Stimulated activated naive CD8-positive, alpha-beta T cell treated with anti-CD3 and anti-CD28 coated beads, Interleukin-15, amount 100 ng/mL, for 72 hours (primary cell): Measurements from ENCODE around the gene ARHGAP40.
A peak's percentile ranks its signal among the peaks of the same experiment; 100 is the strongest.

Experiments
- ATAC-seq: fragments of 150-1000 bp; cut with Tn5 transposase; 2 replicates; pipeline ENCODE4 v1.10.0; 2021; ENCODE audit warnings: mild to moderate bottlenecking, moderate library complexity
- DNase-seq, 2 donors: peaks; one replicate each; pipeline ENCODE4 v3.0.0; 2021 to 2022
- H3K27ac Mint-ChIP-seq, 2 donors: one replicate each; pipeline ENCODE4 v1.8.0; 2022; ENCODE audit warnings: mild to moderate bottlenecking in 2 of 2, mixed read lengths in 2 of 2, moderate library complexity in 2 of 2
- H3K27me3 Mint-ChIP-seq: one replicate; pipeline ENCODE4 v1.8.0; 2022; ENCODE audit warnings: mixed read lengths
- H3K4me1 Mint-ChIP-seq: one replicate; pipeline ENCODE4 v1.8.0; 2022; ENCODE audit warnings: mild to moderate bottlenecking, mixed read lengths
- H3K4me3 Mint-ChIP-seq, 2 donors: one replicate each; pipeline ENCODE4 v1.8.0; 2022; ENCODE audit warnings: mild to moderate bottlenecking in 2 of 2, mixed read lengths in 2 of 2, moderate library complexity in 1 of 2
- H3K9me3 Mint-ChIP-seq, 2 donors: one replicate each; pipeline ENCODE4 v1.8.0; 2022; ENCODE audit warnings: mixed read lengths in 2 of 2

The ARHGAP40 gene

DNA sequence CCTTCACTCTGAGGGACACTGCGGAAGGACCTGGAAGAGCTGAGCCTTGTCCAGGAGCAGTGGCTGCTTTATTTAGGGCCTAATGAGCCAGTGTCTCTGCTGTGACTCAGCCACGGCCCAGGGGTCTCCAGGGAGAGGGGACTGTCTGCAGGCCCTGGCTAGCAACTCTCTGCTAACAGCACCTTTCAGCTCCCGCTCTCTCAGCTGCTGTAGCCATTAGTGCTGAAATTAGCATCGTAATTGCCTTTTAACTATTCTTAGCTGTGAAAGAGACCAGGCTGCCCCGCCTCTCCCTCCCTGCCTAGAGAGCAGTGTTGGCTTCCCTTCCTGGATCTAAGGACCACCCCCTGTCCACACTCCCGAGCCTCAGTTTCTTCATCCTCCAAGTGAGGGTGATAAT is 69.6 kb downstream of the ARHGAP40 start:
- Mint-ChIP-seq H3K27me3 (peaks cover 68% of the 10 kb centered on the region), H3K4me3 (no peak overlapping the region), H3K27ac (no peak overlapping the region), H3K4me1 (peaks cover 21% of the 10 kb centered on the region), H3K9me3 (no peaks in the 10 kb centered on the region)
- ATAC-seq: no peak
- DNase-seq: no peak

DNA sequence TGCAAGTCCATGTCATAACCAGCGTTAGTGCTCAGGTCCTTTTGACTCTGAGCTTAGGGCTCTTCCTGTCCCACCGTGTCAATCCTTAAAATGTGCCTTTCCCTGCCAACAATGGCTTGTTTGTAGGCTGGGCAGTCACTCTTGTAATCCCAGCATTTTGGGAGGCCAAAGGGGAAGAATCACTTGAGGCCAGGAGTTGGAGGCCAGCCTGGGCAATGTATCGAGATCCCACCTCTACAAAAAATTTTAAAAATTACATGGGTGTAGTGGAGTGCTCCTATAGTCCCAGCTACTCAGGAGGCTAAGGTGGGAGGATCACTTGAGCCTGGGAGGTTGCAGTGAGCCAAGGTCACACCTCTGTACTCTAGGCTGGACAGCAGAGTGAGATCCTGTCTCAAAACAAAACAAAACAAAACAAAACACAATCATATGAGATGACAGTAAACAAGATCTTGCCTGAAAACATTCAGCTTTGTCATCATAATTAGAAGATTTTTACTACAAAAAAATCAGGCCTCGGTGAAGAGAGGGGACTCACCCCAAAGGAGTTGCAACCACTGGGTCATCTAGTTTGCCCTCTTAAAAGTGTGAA is 70.2 kb downstream of the ARHGAP40 start:
- ATAC-seq (no peak), DNase-seq (no peak)
- H3K27me3 Mint-ChIP-seq: peaks cover 66% of the 10 kb centered on the region
- peaks cover 21% of the 10 kb centered on the region for H3K4me1 Mint-ChIP-seq
- H3K27ac Mint-ChIP-seq: no peak overlapping the region
- no peaks in the 10 kb centered on the region for H3K9me3 Mint-ChIP-seq
- no peak overlapping the region for H3K4me3 Mint-ChIP-seq

DNA sequence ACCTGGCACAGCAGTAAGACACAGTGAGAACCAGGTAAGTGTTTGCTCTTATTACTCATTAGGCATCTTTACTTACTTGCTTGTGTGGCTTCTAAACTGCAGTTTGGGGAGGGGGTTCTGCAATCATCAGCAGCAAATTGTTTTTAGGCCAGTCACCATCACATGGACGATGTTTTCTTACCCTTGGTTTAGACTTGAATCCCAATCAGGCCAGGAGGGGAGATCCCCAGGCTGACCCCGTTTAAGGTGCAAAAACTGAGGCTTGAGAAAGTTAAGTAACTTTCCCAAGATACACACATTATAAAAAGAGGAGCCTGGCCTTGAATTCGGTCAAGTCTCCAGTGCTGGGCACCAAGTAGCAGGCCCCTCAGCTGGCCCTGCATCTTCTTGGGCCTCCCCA is 70.9 kb downstream of the ARHGAP40 start:
- Mint-ChIP-seq H3K27me3 (peaks cover 69% of the 10 kb centered on the region), H3K4me3 (no peak overlapping the region), H3K4me1 (peaks cover 21% of the 10 kb centered on the region), H3K27ac (no peak overlapping the region), H3K9me3 (no peaks in the 10 kb centered on the region)
- DNase-seq: no peak
- no peak for ATAC-seq

DNA sequence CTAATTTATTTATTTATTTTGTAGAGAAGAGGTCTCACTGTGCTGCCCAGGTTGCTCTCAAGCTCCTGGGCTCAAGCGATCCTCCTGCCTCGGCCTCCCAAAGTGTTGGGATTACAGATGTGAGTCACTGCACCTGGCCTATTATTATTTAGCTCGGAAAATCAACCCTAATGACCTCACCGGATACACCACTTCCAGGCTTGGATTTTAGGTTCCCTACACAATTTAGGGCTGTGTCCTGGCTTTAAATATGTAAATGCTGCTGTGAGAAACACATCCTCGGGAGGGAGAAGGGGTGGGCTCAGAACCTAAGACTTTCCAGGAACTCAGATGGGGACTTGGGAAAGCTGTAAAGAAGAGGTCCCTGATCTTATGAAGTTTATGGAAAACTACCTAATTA is 71.7 kb downstream of the ARHGAP40 start:
- peak overlapping the region; percentile 42 to 56 for H3K27ac Mint-ChIP-seq
- H3K4me3 Mint-ChIP-seq: peak overlapping the region; percentile 91 to 96
- peaks cover 64% of the 10 kb centered on the region for H3K27me3 Mint-ChIP-seq
- H3K9me3 Mint-ChIP-seq: no peaks in the 10 kb centered on the region
- peaks cover 21% of the 10 kb centered on the region for H3K4me1 Mint-ChIP-seq
- no peak for DNase-seq
- ATAC-seq: no peak

DNA sequence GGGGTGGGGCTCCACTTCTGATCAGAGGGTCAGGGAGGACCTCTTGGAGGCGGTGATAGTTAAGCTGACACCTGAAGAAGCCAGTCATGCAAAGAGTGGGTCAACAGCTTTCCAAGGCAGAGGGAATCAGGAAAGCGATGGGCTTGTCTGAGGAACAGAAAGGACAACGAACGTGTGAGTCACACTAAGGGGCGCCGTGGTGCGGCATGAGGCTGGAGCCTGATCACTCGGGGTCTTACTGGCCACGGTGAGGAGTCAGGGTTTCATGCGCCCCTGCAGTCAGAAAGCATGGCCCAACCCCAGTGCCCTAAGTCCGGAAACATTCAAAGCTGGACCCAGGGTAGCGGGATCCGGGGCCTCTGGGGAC is 72.1 kb downstream of the ARHGAP40 start:
- DNase-seq (no peak), ATAC-seq (peak; percentile 59)
- Mint-ChIP-seq H3K27ac (peak overlapping the region; percentile 42 to 56), H3K4me1 (peaks cover 21% of the 10 kb centered on the region), H3K4me3 (peak overlapping the region; percentile 91 to 96), H3K9me3 (no peaks in the 10 kb centered on the region), H3K27me3 (peaks cover 60% of the 10 kb centered on the region)

DNA sequence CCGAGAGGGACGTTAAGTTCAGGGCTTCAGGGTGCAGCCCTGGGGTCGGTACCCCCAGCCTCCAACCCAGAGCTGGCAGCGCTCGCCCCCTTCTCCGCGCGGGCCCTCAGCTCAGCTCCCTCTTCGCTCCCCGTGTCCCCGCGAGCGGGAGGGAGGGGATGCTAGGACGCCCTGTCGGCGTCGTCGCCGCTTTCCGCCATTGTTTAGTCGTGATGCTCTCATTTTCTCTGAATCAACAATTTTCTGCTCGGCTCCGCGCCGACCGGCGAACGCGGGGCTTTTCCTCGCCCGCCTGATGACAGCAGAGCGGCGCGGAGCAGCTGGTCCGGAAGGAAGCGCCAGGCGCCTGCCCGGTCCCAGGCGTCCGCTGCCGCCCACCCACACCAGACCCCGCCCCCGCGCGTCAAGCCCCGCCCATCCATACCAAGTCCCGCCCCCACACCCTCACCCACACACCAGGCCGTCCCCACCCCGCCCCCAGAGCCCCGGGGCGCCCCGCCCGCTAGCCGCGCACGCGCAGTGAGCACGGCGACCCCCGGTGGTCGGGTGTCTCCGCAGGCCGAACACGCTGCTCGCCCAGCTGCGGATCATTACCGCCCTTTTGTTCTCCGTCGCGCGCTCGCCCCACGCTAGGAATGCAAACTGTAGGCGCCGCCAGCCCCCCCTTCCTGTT is 72.6 kb downstream of the ARHGAP40 start:
- peaks cover 21% of the 10 kb centered on the region for H3K4me1 Mint-ChIP-seq
- ATAC-seq: peak; percentile 88
- H3K27ac Mint-ChIP-seq: peak overlapping the region in 1 of 2 donors; percentile 49
- DNase-seq: peak; percentile 62 to 73
- no peaks in the 10 kb centered on the region for H3K9me3 Mint-ChIP-seq
- peaks cover 55% of the 10 kb centered on the region for H3K27me3 Mint-ChIP-seq
- H3K4me3 Mint-ChIP-seq: peak overlapping the region; percentile 91 to 96

DNA sequence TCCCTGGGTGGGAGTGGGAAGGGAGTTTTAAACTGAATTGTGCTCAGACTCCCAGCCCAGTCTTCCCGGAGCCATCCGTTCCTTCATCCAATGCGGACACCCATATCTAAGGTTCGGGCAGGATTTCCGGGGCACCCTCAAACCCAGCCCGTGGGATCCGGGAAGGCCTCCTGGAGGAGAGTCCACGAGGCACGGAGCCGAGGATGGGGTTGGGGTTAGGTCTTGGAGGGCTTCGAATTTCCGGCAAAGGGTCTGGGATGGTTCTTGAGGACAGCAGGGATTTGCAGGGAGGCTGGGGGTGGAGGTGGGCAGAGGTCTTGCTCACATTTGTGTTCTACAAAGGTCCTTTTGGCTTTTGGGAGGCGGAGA is 73.1 kb downstream of the ARHGAP40 start:
- Mint-ChIP-seq H3K27ac (peak overlapping the region in 1 of 2 donors; percentile 49), H3K4me3 (peak overlapping the region; percentile 76 to 91), H3K27me3 (peaks cover 50% of the 10 kb centered on the region), H3K4me1 (peaks cover 21% of the 10 kb centered on the region), H3K9me3 (no peaks in the 10 kb centered on the region)
- ATAC-seq (no peak), DNase-seq (no peak)

DNA sequence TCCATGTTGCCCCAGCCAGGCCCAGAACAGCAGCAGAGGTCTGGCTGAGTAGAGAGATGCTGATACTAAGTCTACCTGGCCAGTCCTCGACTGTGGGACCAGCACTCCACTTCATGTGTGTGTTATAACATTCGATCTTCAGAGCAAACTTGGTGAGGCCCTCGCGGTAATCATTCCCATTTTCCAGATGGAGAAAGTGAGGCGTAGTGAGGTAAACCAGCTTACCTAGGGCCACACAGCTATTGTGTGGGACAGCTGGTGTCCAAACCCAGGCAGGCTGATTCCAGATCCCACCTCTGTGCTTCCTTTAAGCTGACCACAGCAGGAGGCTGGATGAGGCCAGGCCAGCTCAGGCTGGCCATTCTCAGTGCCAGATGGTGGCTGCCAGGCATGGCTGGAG is 75.0 kb downstream of the ARHGAP40 start:
- H3K4me3 Mint-ChIP-seq: no peak overlapping the region
- H3K27ac Mint-ChIP-seq: no peak overlapping the region
- H3K9me3 Mint-ChIP-seq: no peaks in the 10 kb centered on the region
- ATAC-seq (no peak), DNase-seq (no peak)
- peaks cover 21% of the 10 kb centered on the region for H3K4me1 Mint-ChIP-seq
- peaks cover 50% of the 10 kb centered on the region for H3K27me3 Mint-ChIP-seq

DNA sequence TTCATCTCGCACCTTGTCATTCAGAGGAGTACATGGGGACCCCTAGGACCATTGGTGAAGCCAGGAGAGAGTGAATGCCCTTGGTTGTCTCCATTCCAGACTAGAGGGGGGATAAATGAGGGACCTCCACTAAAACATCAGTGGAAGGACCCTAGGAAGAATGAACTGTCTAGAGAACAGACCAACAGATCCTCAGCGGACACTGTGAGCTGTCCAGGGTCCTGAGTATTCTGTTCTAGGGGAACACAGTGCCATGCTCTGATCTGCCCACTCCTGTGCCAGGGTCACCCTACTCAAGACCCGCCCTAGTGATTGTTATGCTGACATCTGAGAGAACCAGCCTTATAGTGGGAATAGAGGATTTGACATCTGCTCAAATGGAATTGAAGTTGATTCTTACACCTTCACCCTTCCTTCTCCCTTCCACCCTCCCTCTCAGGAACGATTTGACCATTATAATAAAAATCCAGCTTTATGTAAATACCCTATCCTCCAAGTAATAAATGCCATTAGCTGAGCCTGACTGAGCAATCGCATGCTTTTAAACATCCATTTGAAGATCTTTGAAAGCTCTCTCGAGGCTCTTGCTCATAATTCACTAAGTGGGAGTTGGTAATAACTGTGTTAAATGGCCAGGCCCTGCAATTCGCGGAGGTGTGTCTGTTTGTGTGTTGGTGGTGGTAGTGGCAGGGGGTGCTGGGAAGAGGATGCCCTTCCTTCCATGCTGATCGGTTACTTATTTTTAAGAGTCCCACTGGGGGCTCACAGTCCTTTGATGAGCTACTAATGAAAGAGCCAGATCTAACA is 79.1 kb downstream of the ARHGAP40 start:
- Mint-ChIP-seq H3K27me3 (peaks cover 67% of the 10 kb centered on the region), H3K4me1 (no peaks in the 10 kb centered on the region), H3K4me3 (no peak overlapping the region), H3K27ac (no peak overlapping the region), H3K9me3 (no peaks in the 10 kb centered on the region)
- ATAC-seq (peak; percentile 48), DNase-seq (peak in 1 of 2 donors; percentile 23)

DNA sequence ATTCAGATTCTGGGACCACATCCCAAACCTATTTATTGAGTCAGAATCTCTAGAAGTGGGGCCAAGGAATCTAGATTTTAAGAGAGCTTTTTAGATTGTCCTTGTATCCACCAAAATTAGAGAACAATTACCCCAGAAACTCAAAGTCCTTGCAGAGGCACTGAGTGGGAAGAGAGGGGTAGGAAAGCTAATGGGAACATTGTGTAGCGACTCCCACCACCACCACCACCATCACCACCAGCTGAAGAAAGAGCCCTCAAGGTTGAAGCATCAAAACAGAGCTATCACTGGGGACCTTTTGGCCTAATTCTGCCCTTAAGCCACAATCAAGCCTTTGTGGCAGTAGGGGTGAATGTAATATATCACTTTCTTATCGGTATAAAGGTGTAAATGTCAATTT is 83.7 kb downstream of the ARHGAP40 start:
- Mint-ChIP-seq H3K9me3 (no peaks in the 10 kb centered on the region), H3K27me3 (peaks cover 82% of the 10 kb centered on the region), H3K4me3 (no peak overlapping the region), H3K4me1 (no peaks in the 10 kb centered on the region), H3K27ac (no peak overlapping the region)
- ATAC-seq (no peak), DNase-seq (no peak)

DNA sequence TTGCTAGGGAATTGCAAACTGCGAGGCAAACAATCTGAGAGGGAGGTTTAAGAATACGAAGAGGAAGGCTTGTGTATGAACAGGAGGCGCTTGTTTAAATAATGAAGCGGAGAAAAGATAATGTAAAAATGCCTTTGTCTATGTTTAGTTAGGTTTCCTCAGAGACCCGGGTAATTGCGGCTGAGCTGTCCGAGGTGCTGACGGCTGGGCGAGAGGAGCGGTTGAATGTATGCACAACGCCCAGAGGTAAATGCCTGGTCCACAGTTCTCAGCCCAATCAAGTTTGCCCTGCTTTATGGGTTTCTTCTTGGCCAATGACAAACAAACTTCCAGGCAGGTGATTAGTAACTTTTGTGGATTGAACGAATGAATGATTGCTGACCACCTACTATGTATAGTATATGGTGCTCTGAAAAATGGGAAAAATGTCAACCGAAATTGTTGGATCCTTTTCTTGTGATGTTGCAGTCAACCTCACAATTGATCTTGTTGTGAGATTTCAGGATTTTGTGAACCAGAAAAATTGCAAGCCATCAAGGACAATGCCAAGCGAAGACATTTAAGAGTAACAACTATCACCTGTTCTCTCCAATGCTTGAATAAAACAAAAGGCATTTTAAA is 84.4 kb downstream of the ARHGAP40 start:
- Mint-ChIP-seq H3K27me3 (peaks cover 76% of the 10 kb centered on the region), H3K4me1 (no peaks in the 10 kb centered on the region), H3K4me3 (no peak overlapping the region), H3K9me3 (no peaks in the 10 kb centered on the region), H3K27ac (no peak overlapping the region)
- ATAC-seq (no peak), DNase-seq (peak in 1 of 2 donors; percentile 24)

DNA sequence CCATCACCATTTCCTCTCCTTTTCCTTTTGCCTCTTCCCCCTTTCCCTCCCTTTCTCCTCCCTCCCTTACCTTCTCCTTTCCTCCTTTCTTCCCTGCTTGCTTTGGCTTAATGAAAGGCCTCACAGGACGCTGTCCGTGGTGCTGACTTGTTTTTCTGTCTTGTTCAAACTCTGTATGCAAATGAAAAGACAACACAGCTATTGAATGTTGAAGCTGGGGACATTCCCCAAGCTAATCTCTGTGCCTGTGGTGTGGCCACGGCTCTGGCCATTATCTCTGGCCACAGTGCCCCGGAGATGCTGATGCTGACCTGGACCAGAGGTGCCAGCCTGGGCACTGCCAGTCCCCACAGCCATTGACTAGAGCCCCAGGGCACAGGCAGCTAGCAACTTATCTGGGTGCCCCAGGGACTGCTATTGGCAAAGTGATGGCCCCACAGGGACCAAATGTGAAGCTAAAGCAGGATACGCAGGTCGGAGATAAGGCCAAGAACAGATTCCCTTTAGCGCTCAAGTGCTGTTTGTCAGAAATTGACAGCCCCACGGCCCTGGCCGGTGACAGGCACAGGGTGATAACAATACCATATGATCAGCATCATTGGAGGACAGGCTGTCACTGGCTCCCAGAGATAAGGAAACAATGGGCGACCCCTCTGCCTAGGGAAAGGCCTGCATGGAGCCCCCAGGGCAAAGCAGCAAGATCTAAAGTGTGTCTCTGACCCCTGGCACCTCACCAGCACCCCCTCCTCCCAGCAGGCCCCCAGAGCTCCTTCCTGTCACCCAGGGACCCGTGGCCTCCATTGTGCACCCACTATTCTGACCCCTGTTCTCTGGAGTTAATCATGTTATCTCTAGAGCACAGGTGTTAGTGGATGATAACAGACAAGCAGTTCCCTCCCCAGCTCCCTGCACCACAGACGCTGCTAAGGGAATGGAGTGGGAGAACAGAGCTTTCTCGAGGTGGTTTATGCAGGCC is 91.1 kb downstream of the ARHGAP40 start:
- Mint-ChIP-seq H3K9me3 (no peaks in the 10 kb centered on the region), H3K4me3 (no peak overlapping the region), H3K4me1 (no peaks in the 10 kb centered on the region), H3K27ac (no peak overlapping the region), H3K27me3 (peaks cover 30% of the 10 kb centered on the region)
- ATAC-seq (no peak), DNase-seq (peak in 1 of 2 donors; percentile 30)

DNA sequence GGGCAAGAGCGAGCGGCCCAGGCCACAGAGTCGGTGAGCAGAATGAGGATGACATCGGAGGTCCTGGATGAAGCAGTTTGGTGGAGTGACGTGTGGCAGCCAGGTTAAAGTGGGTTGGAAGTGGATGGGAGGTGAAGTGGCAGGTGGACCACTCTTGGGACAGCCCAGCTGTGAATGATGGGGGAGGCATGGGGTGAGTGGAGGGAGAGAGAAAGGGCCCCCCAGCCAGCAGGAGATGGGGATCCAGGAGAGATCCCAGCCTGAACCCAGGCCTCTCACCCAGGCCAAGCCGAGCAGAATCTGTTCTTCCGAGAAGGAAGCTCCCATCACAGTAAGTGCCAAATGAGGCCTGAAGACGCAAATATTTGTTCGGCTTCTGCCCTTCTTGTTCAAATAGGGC is 95.7 kb downstream of the ARHGAP40 start:
- no peak for DNase-seq
- no peak for ATAC-seq
- Mint-ChIP-seq H3K27ac (no peak overlapping the region), H3K27me3 (peaks cover 18% of the 10 kb centered on the region), H3K4me1 (no peaks in the 10 kb centered on the region), H3K9me3 (no peaks in the 10 kb centered on the region), H3K4me3 (no peak overlapping the region)

DNA sequence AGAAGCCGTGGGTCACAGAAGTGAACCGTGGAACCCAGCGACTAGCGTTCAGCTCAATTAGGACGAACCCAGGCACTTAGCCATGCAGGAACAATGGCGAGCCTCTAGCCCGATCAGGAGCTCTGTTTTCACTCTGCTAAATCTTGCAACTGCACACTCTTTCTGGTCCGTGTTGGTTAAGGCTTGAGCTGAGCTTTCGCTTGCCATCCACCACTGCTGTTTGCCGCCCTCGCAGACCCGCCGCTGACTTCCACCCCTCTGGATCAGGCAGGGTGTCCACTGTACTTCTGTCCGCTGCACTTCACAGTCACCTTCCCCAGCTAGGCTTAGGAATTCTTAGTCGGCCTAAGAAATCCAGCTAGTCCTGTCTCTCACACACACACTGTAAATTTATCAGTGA is 96.9 kb downstream of the ARHGAP40 start:
- peaks cover 27% of the 10 kb centered on the region for H3K27me3 Mint-ChIP-seq
- H3K4me3 Mint-ChIP-seq: no peak overlapping the region
- no peak overlapping the region for H3K27ac Mint-ChIP-seq
- no peaks in the 10 kb centered on the region for H3K9me3 Mint-ChIP-seq
- DNase-seq: no peak
- no peak for ATAC-seq
- no peaks in the 10 kb centered on the region for H3K4me1 Mint-ChIP-seq

DNA sequence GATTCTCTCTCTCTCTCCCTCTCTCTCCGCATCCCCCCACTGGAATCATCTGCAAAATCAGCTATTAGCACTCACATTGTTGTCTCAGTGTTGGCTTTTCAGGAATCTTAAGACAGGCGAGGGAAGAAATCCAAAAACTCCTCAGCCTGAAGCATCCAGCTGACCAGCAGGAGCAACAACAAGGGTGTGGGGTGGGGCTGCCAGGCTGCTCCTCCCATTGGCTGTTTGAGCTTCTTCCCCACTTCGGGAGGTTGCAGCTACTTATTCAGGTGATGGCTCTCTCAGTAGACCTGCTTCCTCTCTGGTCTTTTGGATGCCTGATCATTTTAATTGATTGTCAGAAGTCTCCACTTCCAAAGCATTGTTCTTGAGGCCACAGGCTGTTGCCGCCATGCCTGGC is 98.5 kb downstream of the ARHGAP40 start:
- Mint-ChIP-seq H3K4me1 (no peaks in the 10 kb centered on the region), H3K4me3 (no peak overlapping the region), H3K27ac (no peak overlapping the region), H3K27me3 (peaks cover 18% of the 10 kb centered on the region), H3K9me3 (no peaks in the 10 kb centered on the region)
- ATAC-seq (no peak), DNase-seq (no peak)
